HG03354 (cell line): ENCODE measurements around the gene RAB3A.

Source experiments
- ATAC-seq: cut with Tn5 transposase; IDR thresholded peaks from one replicate; pipeline ENCODE4 v1.9.1; 2021; ENCODE audit warnings: mild to moderate bottlenecking; ENCODE audit not compliant: unreplicated experiment, poor library complexity, severe bottlenecking

RAB3A gene

DNA sequence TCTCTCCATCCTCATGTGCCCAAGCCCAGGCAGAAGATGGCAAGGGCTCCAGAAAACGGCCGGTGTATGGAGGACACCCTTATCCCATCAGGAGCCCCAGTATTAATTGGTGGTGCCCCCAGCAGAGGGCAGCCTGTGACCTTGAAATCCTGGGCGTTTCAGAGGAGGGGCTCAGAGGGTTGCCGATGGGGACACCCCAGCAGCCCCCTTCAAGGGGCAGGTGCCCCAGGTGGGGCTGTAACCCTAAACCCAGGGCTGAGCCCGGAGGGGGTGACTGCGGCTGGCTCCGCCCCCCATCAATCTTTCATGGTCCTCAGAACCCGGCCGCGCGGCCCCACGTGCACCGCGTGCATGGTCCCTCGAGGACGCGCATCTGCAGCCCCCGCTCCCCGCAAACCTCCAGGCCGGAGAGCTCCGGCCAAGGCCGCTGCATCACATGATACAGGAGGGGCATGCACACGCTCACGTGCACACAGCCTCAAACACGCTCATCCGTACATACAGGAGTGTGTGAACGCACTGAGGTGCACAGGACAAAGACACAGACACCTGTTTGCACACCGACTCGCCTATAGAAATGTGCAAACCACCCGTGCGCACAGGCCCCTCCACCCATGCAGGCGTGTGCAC, 949 bp downstream of the RAB3A start:
- no peak for ATAC-seq

DNA sequence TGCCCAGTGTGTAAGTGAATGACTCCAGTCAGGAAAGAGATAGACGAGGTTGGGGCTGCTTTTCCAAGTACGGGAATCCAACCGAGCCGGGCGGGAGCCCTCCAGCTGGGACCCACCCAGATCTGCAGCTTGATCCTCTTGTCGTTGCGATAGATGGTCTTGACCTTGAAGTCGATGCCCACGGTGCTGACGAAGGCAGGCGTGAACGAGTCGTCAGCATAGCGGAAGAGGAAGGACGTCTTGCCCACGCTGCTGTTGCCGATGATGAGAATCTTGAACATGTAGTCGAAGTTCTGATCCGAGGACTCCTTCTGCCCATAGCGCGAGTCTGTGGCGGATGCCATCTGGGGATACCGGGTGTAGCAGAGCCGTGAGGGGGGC, 1.5 kb downstream of the RAB3A start:
- no peak for ATAC-seq

DNA sequence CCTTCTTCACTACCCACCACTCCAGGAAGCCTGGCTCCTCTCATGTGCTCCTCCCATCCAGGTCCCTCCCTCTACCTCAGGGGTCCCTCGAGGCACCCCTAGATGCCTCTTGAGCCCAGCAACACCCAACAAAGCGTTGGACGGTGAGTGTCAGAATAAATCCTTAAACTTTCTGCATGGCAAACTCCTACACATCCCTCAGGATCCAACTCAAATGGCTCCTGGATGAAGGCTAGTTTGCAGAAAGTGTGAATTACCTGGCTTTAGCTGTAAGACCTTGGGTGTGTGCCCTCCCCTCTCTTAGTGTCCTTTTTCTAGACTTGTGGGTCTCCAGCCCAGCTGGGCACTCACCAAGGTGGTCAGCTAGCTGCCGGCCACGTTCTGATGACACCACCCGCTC, 5.5 kb downstream of the RAB3A start:
- no peak for ATAC-seq

DNA sequence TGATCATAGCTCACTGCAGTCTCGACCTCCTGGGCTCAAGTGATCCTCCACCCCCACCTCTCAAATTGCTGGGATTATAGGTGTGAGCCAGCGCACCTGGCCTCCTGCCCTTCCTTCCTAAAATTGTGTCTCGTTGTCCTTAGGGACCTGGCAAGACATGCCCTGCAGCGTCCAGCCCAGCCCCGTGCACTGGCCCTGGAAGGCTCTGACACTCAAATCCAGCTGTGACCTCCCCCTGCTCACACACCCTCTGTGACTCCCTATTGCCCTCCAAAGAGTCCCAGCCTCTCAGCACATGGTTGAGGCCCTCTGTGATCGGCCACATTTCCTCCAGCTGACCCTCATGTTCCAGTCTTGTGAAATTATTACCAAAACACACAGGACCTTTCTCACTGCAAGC, 5.9 kb downstream of the RAB3A start:
- no peak for ATAC-seq

DNA sequence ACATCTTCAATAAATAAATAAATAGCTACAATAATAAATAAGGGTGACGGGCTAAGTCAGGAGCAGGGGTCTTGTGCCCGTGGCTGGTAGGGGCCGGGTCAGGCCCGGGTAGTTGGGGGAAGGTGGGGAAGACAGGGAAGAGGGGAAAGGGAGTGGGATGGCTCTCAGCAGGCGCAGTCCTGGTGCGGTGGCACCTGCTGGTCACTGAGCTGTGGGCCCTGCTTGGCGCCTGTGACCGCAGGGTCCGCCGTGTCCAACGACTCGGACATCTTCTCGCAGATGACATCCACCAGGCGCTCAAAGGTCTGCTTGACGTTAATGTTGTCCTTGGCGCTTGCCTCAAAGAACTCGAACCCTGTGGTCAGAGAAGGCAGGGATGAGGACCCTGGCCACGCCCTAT, 6.5 kb downstream of the RAB3A start:
- ATAC-seq, result no peak

DNA sequence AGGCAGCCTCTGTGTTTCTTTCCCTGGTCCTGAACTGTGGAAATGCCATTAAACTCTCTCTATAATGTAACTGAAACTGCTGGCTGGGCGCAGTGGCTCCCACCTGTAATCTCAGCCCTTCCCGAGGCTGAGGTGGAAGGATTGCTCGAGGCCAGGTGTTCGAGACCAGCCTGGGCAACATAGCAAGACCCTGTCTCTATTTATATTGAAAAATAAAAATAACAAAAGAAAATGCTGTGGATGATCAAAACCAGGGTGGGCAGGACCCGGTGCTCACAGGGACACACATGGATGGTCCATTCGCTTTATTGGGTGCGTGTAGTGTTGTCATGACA, 7.4 kb downstream of the RAB3A start:
- no peak for ATAC-seq

DNA sequence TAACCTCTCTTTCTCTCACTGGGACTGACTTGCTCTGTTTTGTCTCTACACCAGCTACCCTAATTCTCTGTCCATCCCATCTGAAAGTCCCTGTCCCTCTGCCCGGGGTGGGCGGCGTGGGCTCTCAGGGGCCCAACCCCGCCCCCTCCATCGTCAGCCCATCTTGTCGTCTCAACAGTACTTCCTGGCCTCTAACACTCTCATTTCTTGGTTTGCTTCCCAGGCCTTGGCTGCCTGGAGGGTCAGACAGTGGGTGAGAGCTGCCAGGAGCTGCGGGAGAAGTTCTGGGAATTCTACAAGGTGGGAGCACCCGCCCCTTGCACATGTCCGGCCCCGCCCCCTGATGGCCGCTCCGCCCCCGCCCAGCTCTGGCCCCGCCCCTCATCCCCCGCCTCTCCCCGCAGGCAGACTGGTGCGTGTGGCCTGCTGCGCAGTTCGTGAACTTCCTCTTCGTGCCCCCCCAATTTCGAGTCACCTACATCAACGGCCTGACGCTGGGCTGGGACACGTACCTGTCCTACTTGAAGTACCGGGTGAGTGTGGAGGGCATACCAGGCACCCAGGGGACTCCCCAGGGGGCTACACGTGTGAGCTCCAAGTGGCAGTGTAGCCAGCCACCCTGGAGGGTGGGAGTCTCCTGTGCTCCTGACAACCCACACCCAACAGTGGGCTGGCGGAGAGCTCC, 9.1 kb downstream of the RAB3A start:
- ATAC-seq, result no peak

DNA sequence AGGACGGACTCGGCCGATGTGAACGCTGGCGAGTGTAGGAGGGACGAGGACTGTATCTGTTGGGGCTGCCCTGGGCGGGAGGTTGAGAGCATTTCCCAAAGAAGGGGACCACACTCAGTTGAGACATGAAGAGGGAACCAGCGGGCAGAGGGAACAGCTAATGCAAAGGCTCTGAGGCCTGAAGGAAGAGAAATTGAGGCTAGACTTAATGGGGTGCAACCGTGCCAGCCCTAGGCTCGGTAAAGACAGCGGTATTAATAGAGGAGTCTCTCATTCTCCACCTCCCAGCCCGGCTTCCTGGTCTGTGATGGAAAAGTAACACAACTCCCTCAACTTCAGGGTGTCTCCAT, 9.7 kb downstream of the RAB3A start:
- ATAC-seq, result no peak

DNA sequence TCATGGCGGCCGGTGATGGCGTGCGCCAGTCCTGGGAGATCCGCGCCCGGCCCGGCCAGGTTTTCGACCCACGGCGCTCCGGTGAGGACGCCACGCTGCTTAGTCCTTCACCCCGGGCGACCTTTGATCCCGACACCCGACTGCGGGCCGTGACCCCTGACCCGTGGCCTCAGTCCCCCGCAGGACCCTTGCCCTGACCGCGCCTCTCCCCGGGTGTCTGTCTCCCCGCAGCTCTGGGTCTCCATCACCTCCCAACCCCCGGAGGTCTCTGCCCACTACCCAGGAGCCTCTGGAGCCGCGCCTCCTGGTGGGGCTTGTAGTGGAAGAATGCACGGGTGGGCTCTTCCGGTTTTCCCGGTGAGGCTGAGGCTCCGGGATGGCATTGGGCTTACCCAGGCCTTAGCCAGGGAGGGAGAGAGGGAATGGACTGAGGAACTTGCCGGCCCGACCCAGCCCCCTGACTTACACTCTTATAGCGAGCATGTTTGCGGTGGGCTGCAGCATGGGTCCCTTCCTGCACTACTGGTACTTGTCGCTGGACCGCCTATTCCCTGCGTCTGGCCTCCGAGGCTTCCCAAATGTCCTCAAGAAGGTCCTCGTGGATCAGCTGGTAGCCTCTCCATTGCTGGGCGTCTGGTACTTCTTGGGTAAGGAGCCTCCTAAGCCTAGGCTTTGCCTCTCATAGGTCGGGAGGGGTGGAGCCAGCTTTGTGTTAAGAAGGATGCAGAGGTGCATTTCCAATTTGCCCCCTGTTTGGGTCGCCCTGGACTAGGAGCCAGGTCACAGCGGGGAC, 10.3 kb downstream of the RAB3A start:
- ATAC-seq, result no peak

DNA sequence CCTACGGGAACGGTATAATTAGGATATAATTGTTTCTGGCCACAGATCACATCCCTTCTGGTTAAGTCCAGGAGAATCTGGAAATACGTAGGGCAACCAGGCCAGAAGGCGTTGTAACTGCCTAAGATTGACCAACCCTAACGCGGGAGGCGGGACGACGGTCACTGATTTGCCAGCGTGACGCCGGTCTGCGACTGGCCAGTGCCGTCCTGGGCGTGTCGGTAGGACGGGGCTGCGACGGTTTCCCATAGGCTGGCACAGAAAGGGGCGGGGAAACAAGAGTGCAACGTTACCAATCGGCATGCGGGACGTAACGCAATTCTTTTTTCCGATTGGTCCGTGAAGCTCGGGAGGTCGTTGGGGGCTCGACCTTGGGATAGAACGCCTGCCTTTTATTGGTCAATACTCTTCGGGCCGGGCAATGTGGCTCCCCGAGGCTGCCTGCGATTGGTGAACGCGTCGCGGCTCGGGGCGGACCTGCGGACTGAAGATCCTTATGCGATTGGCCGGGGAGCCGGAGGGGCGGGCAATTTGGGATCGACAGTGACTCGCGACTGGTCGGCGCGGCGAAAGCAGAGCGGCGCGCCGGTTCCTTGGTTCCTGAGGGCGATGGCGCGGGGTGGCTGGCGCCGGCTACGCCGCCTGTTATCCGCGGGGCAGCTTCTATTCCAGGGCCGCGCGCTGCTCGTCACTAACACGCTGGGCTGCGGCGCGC, 11.0 kb downstream of the RAB3A start, which contains the start of gene MPV17L2:
Gene MPV17L2 (plus strand): TSS at position 546 of the 715 bp plus-strand sequence. CDS start 64 bp downstream, at position 610.
- peak; percentile 86 for ATAC-seq

DNA sequence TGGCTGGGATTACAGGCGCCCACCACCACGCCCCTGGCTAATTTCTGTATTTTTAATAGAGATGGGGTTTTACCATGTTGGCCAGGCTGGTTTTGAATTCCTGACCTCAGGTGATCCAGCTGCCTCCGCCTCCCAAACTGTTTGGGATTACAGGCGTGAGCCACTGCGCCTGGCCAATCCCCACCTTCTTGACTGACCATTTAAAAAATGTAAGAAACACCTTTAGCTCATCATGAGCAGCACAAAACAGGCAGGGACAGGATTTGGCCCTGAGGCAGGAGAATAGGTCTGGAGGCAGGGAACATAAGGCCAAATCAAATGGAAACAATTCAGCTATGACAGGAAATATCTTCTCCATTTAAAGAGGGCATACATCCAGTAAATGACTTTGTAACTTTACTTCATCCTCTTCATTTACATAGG, 12.2 kb downstream of the RAB3A start:
- ATAC-seq, result no peak

DNA sequence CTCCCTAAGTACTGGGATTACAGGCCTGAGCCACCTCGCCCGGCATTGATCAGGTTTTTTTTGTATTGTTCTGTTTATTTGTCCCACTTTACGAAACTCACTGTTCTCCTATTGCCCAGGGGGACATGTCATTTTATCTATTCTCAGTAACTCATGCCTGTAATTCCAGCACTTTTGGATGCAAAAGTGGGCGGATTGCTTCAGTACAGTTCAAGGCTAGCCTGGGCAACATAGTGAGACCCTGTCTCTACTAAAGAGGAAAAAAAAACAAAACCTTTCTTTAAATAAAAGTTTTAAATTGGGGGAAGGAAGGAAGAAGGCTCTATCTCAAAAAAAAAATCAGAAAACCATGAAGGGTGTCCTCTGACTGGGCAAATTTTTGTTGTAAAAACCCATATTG, 13.6 kb downstream of the RAB3A start:
- ATAC-seq, result no peak

DNA sequence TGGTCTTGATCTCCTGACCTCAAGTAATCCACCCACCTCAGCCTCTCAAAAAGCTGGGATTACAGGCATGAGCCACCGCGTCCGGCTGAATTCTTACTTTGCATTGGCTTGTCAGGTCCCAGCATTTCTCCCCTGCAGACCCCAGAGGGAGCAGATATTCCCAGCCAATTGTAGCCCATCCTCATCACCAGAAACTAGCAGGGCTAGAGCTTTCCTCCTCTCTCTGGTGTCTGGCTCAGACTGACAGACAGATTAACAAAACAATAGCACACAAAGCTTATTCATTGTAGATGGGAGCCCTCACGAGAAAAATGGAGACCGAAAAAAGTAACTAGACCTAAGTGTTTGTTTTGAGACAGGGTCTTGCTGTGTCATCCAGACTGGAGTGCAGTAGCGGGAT, 18.3 kb downstream of the RAB3A start:
- ATAC-seq, result no peak

DNA sequence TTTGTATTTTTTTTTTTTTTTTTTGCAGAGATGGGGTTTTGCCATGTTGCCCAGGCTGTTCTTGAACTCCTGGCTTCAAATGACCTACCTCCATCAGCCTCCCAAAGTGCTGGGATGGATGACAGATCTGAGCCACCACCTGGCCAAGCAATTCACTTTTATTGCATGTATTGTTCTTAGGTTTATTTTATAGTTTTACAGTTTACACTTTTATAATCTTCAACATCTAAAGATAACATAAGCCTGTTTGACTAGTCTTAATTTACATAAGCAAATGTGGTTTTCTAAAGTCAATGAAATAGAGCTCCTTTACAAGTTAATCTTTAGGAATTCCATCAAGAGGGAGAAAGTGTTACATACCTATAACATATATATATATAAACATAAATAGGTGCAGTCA, 20.3 kb downstream of the RAB3A start:
- no peak for ATAC-seq

DNA sequence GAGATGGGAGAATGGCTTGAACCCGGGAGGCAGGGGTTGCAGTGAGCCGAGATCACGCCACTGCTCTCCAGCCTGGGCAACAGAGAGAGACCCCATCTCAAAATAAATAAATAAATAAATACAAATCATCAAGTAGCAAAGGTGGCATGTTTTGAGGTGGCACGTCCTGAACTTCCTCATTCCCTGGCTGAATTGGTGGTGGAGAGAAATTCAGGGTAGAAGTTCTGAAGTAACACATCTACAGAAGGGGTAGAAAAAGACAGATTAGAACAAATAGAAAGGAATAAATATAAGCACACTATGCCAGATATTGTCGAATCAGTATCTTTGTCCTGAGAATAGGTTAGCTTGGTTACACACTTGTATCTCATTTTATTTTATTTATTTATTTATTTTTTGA, 23.9 kb downstream of the RAB3A start:
- no peak for ATAC-seq

DNA sequence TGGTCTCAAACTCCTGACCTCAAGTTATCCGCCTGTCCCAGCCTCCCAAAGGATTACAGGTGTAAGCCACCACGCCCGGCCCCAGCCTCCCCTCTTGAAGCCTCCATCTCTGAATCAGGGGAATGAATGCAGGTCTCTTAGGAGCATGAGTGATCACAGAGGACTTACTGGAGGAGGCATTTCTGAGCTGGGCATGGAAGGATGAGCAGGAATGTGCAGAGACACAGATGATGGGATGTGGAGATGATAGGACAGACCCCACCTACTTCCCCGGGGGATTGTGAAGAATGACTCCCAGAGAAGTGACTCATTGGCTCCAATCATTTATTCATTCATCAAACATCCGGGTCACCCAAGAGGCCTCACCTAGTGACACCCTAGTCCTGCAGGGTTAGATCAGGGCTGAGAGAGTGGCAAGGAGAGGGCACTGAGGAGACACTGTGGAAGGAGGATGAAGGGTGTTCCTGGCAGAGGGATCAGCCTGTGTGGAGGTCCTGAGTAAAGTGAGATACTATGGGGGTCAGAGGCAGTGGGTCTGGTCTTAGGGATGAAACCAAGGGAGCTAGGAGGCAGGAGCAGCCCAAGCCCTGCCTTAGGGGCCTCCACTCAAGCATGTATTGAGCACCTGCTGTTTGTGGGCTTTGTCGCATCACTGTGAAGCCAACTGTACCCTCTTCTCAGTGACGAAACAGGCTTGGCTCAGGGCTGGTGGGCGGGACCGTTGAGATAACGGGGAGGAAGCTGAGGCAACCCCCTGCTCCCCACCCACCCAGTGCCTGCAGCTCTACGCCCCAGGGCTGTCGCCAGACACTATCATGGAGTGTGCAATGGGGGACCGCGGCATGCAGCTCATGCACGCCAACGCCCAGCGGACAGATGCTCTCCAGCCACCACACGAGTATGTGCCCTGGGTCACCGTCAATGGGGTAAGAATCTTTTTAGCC, 27.2 kb downstream of the RAB3A start:
- no peak for ATAC-seq

DNA sequence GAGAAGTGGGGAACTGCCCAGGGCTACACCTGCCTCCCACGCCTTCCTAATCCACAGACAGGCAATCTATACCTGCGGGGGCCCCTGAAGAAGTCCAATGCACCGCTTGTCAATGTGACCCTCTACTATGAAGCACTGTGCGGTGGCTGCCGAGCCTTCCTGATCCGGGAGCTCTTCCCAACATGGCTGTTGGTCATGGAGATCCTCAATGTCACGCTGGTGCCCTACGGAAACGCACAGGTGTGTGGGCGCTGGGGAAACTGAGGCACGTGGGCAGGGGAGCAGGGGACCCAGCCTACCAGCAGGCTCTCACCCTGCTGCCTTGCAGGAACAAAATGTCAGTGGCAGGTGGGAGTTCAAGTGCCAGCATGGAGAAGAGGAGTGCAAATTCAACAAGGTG, 28.9 kb downstream of the RAB3A start:
- no peak for ATAC-seq

DNA sequence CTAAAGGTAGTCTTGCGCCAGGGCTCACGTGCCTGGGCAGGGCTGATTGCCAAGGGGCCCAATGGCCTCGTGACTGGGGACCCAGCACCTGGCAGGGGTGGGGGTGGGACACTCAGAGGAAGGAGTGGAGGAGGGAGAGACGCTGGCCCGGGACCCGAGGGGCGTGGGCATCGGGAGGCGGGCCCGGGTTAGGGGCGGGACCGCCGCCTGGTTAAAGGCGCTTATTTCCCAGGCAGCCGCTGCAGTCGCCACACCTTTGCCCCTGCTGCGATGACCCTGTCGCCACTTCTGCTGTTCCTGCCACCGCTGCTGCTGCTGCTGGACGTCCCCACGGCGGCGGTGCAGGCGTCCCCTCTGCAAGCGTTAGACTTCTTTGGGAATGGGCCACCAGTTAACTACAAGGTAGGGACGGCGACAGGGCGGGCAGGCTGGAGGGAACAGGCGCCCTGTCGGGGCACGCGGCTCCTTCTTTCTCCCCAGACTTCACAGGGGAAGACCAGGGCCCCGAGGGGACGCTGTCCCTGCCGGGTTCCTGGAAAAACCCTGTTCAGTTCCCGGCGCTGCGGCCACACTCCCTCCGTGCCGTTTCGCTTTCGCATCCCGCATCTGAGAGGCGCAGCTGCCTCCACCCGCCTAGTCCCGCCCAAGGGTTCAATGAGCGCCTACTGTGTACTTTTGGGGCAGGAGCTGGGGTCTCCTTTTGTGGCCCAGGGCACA, 30.1 kb downstream of the RAB3A start, which contains the start of gene IFI30:
Gene IFI30 (plus strand): TSS at position 242 of the 717 bp plus-strand sequence. CDS start 29 bp downstream, at position 271.
- ATAC-seq, result peak; percentile 56
